Nephron (organoid): ENCODE measurements around the gene AK5.
A peak's percentile ranks its signal among the peaks of the same experiment; 100 is the strongest.
"Not testable (repeated sequence)": the region's sequence is repeated elsewhere in the genome, so short reads cannot be mapped to it uniquely, and the experiment has no call there.

Experiments
- H3K27ac Mint-ChIP-seq, 3 experiments: 2 replicates each; pipeline ENCODE4 v1.8.0; 2020; ENCODE audit warnings: mixed read lengths in 3 of 3, mild to moderate bottlenecking in 2 of 3, moderate library complexity in 1 of 3
- H3K27me3 Mint-ChIP-seq: 2 replicates; pipeline ENCODE4 v1.8.0; 2021; ENCODE audit warnings: low read depth, mild to moderate bottlenecking, moderate library complexity, mixed read lengths
- H3K36me3 Mint-ChIP-seq: 2 replicates; pipeline ENCODE4 v1.8.0; 2020; ENCODE audit warnings: low read depth, mixed read lengths
- H3K4me1 Mint-ChIP-seq: 2 replicates; pipeline ENCODE4 v1.8.0; 2020; ENCODE audit warnings: mixed read lengths
- H3K4me3 Mint-ChIP-seq, 3 experiments: 2 replicates each; pipeline ENCODE4 v1.8.0; 2020; ENCODE audit warnings: mild to moderate bottlenecking in 3 of 3, mixed read lengths in 3 of 3, moderate library complexity in 2 of 3
- H3K9me3 Mint-ChIP-seq: 2 replicates; pipeline ENCODE4 v1.8.0; 2020; ENCODE audit warnings: mixed read lengths
- TF ChIP-seq, protein P1 (sequence below), 3 experiments: fragments of 200-600 bp; sonication (generic); IDR thresholded peaks; one replicate each; pipeline ENCODE4 v1.5.0; 2021; ENCODE audit warnings: antibody characterized with exemption in 3 of 3; ENCODE audit not compliant: unreplicated experiment in 3 of 3

Gene AK5

DNA sequence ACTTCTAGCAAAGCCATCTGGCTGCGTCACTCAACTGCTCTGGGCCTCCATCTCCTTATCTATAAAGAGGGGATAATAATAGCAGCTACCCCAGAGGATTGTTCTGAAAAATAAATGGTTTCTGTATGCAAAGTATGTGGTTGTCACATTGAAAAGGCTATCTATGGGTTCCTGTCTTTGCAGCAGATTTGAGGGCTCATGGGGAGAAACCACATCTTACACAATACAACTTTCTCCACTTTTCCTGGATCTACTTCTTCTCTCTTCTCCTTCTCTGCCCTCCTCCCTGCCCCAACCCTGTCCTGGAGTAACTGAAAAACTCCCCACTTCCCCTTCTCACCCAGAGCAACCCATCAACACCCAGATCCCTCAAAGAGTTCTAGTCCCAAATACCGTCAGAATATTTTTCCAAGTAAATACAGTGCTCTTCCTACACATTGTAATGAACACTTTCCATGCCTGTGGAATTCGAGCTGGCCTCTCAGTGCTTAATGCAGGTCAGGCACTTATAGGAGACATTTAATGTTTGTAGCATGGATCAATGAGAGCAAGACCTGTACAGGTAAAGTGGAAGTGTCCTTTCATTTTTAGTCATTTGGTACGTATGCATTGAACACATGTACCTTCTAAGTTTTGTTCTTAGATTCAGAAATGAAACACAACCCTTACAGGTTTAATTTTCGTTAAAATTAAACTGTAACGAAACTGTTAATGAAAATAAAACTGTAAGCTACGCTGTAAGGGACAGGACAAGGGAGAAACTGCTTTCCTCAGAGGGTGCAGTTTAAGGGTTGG is 131.9 kb downstream of the AK5 start:
- peak overlapping the region in 1 of 3 experiments; percentile 23 for H3K27ac Mint-ChIP-seq
- H3K9me3 Mint-ChIP-seq: peaks cover 6% of the 10 kb centered on the region
- TF ChIP-seq, protein P1, sequence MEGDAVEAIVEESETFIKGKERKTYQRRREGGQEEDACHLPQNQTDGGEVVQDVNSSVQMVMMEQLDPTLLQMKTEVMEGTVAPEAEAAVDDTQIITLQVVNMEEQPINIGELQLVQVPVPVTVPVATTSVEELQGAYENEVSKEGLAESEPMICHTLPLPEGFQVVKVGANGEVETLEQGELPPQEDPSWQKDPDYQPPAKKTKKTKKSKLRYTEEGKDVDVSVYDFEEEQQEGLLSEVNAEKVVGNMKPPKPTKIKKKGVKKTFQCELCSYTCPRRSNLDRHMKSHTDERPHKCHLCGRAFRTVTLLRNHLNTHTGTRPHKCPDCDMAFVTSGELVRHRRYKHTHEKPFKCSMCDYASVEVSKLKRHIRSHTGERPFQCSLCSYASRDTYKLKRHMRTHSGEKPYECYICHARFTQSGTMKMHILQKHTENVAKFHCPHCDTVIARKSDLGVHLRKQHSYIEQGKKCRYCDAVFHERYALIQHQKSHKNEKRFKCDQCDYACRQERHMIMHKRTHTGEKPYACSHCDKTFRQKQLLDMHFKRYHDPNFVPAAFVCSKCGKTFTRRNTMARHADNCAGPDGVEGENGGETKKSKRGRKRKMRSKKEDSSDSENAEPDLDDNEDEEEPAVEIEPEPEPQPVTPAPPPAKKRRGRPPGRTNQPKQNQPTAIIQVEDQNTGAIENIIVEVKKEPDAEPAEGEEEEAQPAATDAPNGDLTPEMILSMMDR (IDR thresholded peaks at IDR 0.05; ENCODE audit: unreplicated experiment in 3 of 3): no peak
- no peak overlapping the region for H3K4me3 Mint-ChIP-seq
- peaks cover 18% of the 10 kb centered on the region for H3K4me1 Mint-ChIP-seq
- peaks cover 4% of the 10 kb centered on the region for H3K27me3 Mint-ChIP-seq
- no peaks in the 10 kb centered on the region for H3K36me3 Mint-ChIP-seq

DNA sequence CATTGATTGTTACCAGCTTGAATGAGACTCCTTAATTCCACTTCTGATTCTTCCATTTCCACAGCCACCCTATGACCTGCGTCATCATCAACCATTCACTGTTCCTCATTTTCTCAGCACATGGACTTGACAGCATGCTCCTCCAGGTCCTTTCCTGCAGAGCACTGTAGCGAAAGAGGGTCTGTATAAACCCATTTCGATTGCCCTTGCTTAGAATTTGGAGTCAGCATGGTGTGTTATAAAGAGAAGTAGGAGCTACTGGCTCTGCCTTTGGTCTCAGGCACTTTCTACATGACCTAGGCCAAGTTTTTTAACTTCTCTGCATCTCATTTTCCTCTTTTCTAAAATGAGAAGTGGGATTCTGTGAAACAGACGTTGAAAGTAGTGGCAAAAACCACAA is 133.8 kb downstream of the AK5 start:
- TF ChIP-seq, protein P1 (IDR thresholded peaks at IDR 0.05; ENCODE audit: unreplicated experiment in 3 of 3): no peak
- Mint-ChIP-seq H3K9me3 (peaks cover 6% of the 10 kb centered on the region), H3K4me3 (no peak overlapping the region), H3K4me1 (peaks cover 18% of the 10 kb centered on the region), H3K27me3 (peaks cover 4% of the 10 kb centered on the region), H3K36me3 (no peaks in the 10 kb centered on the region), H3K27ac (no peak overlapping the region)

- H3K27me3 Mint-ChIP-seq: peaks cover 4% of the 10 kb centered on the region
- H3K9me3 Mint-ChIP-seq: peaks cover 6% of the 10 kb centered on the region
- no peaks in the 10 kb centered on the region for H3K36me3 Mint-ChIP-seq
- H3K4me3 Mint-ChIP-seq: no peak overlapping the region
- no peak overlapping the region for H3K27ac Mint-ChIP-seq
- peaks cover 18% of the 10 kb centered on the region for H3K4me1 Mint-ChIP-seq
- TF ChIP-seq, protein P1 (IDR thresholded peaks at IDR 0.05; ENCODE audit: unreplicated experiment in 3 of 3): no peak
These were observed 135.1 kb downstream of the AK5 start for GRCh38 chr1:77416692-77417450.

DNA sequence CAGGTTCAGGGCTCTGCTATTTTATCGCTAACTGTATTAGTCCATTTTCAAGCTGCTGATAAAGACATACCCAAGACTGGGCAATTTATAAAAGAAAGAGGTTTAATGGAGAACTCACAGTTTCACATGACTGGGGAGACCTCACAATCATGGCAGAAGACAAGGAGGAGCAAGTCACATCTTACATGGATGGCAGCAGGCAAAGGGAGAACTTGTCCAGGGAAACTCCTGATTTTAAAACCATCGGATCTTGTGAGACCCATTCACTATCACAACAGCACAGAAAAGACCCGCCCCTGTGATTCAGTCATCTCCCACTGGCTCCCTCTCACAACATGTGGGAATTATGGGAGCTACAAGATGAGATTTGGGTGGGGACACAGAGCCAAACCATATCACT is 136.2 kb downstream of the AK5 start:
- H3K4me1 Mint-ChIP-seq, H3K9me3 Mint-ChIP-seq, H3K27me3 Mint-ChIP-seq, H3K4me3 Mint-ChIP-seq, H3K36me3 Mint-ChIP-seq, H3K27ac Mint-ChIP-seq: not testable (repeated sequence)

- H3K9me3 Mint-ChIP-seq: peaks cover 22% of the 10 kb centered on the region
- H3K27me3 Mint-ChIP-seq: no peaks in the 10 kb centered on the region
- TF ChIP-seq, protein P1 (IDR thresholded peaks at IDR 0.05; ENCODE audit: unreplicated experiment in 3 of 3): no peak
- no peak overlapping the region for H3K4me3 Mint-ChIP-seq
- no peaks in the 10 kb centered on the region for H3K4me1 Mint-ChIP-seq
- H3K36me3 Mint-ChIP-seq: no peaks in the 10 kb centered on the region
- no peak overlapping the region for H3K27ac Mint-ChIP-seq
These were observed 139.8 kb downstream of the AK5 start for GRCh38 chr1:77421504-77422233.

DNA sequence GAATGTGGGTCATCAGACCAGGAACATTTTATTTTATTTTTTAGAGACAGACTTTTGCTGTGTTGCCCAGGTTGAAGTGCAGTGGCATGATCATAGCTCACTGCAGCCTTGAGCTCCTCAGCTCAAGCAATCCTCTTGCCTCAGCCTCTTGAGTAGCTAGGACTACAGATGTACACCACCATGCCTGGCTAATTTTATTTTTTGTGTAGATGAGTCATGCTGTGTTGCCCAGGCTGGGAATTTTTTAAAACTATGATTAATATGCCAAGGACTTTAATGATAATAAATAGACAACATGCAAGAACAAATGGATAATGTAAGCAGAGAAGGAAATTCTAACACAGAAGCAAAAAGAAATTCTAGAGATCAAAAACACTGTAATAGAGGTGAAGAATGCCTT is 142.4 kb downstream of the AK5 start:
- TF ChIP-seq, protein P1 (IDR thresholded peaks at IDR 0.05; ENCODE audit: unreplicated experiment in 3 of 3): no peak
- no peaks in the 10 kb centered on the region for H3K4me1 Mint-ChIP-seq
- no peaks in the 10 kb centered on the region for H3K36me3 Mint-ChIP-seq
- no peak overlapping the region for H3K4me3 Mint-ChIP-seq
- no peak overlapping the region for H3K27ac Mint-ChIP-seq
- H3K9me3 Mint-ChIP-seq: peaks cover 16% of the 10 kb centered on the region
- H3K27me3 Mint-ChIP-seq: no peaks in the 10 kb centered on the region
